Lung microvascular endothelial cell (primary cell): ENCODE data around the gene SPINK13. TPM values are rescaled to one million over a fixed set of nuclear protein-coding genes. Genes with fewer than 3 reads are reported as not detected.
"Not testable (repeated sequence)": the region's sequence is repeated elsewhere in the genome, so short reads cannot be mapped to it uniquely, and the experiment has no call there.

Source experiments
- DNase-seq, 2 donors: peaks; one replicate each; pipeline versions ENCODE4 v3.0.0 to v3.0.0-alpha.2; 2010; ENCODE audit warnings: low read depth in 2 of 2
- total RNA-seq: library from RNA; depleted of rRNA; stranded (reverse); fragments of >200 nt; gene quantifications from 2 replicates; pipeline ENCODE4 v1.2.1, GENCODE V29; 2014

Gene SPINK13
- total RNA-seq, 1 donor from 2014 or later, result not detected

DNA sequence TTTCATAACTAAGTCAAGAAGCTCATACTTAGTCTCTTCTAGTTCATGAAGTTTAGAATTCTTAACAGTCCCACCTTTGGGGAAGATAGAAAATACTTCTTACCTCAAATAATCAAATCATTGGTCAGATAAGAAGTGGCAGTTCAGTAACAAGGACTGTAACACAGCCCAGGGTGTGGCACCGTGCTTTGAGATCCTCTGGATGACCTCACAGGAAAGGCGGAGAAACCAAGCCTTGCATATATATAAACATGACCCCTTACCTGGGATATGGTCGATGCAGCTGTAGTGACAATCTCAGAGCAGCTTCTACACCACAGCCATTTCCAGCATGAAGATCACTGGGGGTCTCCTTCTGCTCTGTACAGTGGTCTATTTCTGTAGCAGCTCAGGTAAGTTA lies 43.6 kb downstream of the SPINK13 start, which contains the start of gene SPINK7:
TSS of gene SPINK7 (plus strand) at position 271 of the 400 bp plus-strand sequence. CDS start at position 332, 61 bp downstream.
- DNase-seq, result no peak

GRCh38 chr5:148314187-148314586 lies 45.6 kb downstream of the SPINK13 start:
- no peak for DNase-seq

DNA sequence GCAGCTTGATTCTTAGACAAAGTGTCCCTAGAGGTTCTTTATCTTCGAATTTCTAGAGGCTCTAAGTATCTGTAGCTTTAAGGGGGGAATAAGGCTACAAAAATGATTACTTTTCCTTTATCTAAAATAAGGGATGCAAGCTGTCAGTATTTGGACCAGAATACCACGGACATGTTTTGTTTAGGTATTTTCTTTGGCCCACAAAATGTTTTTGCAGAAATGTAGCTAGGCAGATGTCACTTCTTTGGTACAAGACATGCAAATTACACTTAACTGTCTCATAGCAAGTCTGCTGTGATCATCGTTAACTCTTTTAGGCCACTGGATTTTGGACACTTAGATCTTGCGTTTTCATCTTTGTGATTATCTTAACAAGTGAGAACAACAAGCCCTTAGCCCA lies 46.1 kb downstream of the SPINK13 start:
- DNase-seq, result no peak

- not testable (repeated sequence) for DNase-seq
These were observed 51.7 kb downstream of the SPINK13 start for GRCh38 chr5:148320011-148320963.

DNA sequence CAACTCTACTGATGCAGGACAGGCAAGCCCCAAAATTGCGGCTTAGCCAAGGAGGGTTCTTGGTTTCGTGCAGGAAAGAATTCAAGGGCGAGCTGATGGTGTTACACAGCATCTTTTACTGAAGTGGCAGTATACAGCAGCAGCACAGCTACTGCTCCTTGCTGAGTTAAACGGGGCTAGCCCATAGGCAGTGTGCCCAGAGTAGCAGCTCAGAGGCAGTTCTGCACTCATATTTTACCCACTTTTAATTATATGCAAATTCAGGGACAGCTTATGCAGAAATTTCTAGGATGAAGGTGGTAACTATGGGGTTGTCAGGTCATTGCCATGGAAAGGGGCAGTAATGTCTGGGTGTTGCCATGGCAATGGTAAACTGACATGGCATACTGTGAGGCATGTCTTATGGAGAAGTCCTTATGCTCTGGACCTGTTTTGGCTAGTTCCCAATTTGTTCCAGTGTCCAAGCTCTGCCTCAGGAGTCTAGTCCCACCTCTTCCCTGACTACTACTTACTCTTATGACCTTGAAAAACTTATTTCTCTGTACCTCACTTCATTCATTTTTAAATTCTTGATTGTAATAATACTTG lies 64.8 kb downstream of the SPINK13 start:
- DNase-seq, result no peak

- no peak for DNase-seq
These were observed 66.7 kb downstream of the SPINK13 start, which contains the start of gene SPINK9 for GRCh38 chr5:148335259-148335658. SPINK9 (plus strand) TSS chr5:148335559; CDS start chr5:148335614, 55 bp downstream.

Other genes with a start within 250 kb of the SPINK13 start
- 0.22 TPM in 1 of 2 replicates, not detected in the other for gene SPINK5, start 204.8 kb upstream of the SPINK13 start, total RNA-seq
- gene SPINK14, start 100.2 kb upstream of the SPINK13 start, total RNA-seq, result not detected in 2 replicates
- gene SPINK6, start 65.8 kb upstream of the SPINK13 start, total RNA-seq, result not detected in 2 replicates
- not detected in 2 replicates for gene MARCOL, start 30.3 kb upstream of the SPINK13 start, total RNA-seq
- not detected in 2 replicates for gene SPINK7, start 43.6 kb downstream of the SPINK13 start, total RNA-seq
- gene SPINK9, start 66.8 kb downstream of the SPINK13 start, total RNA-seq, result not detected in 2 replicates
- gene FBXO38, start 115.2 kb downstream of the SPINK13 start, total RNA-seq, result 33.1 and 55.2 TPM in 2 replicates